Erythroblast (primary cell): Measurements from ENCODE around the gene PHRF1.

Source experiments
- GATA1 ChIP-seq: IDR thresholded peaks from 2 replicates; pipeline ENCODE4 v1.6.1; 2011; ENCODE audit warnings: low read depth, mild to moderate bottlenecking, control low read depth, low read length, moderate library complexity
- POLR2A ChIP-seq: IDR thresholded peaks from 2 replicates; pipeline ENCODE4 v1.6.1; 2011; ENCODE audit warnings: mild to moderate bottlenecking, low read length

- TF ChIP-seq POLR2A = no peak
- no peak for TF ChIP-seq GATA1
Measured at GRCh38 chr11:614021-614622, 37.9 kb downstream of the PHRF1 start.
